ENCODE data around the gene RGS9. TPM values are rescaled to one million over a fixed set of nuclear protein-coding genes. Genes with fewer than 3 reads are reported as not detected.
A peak's percentile ranks its signal among the peaks of the same experiment; 100 is the strongest.
"Not testable (repeated sequence)": the region's sequence is repeated elsewhere in the genome, so short reads cannot be mapped to it uniquely, and the experiment has no call there.

RGS9 gene
- total RNA-seq, 2 experiments from 2014 or later = 2.8 to 3.5 TPM

- Mint-ChIP-seq H3K27me3 (peaks cover 8% of the 10 kb centered on the region), H3K36me3 (no peaks in the 10 kb centered on the region), H3K4me1 (peaks cover 7% of the 10 kb centered on the region), H3K27ac (no peak overlapping the region), H3K4me3 (no peak overlapping the region), H3K9me3 (no peaks in the 10 kb centered on the region)
- ATAC-seq (ENCODE audit: low read depth) = no peak
- DNase-seq = no peak
- POLR2A ChIA-PET = no interaction called here
These were observed 64.2 kb downstream of the RGS9 start for GRCh38 chr17:65201331-65201730.

- no peaks in the 10 kb centered on the region for H3K9me3 Mint-ChIP-seq
- peaks cover 5% of the 10 kb centered on the region for H3K4me1 Mint-ChIP-seq
- no peak overlapping the region for H3K4me3 Mint-ChIP-seq
- DNase-seq = no peak
- H3K27me3 Mint-ChIP-seq = peaks cover 14% of the 10 kb centered on the region
- POLR2A ChIA-PET = no interaction called here
- no peak for ATAC-seq (ENCODE audit: low read depth)
- no peak overlapping the region for H3K27ac Mint-ChIP-seq
- no peaks in the 10 kb centered on the region for H3K36me3 Mint-ChIP-seq
These were observed 65.8 kb downstream of the RGS9 start for GRCh38 chr17:65202844-65203571.

GRCh38 chr17:65204001-65204400 is 66.8 kb downstream of the RGS9 start:
- Mint-ChIP-seq H3K9me3 (no peaks in the 10 kb centered on the region), H3K4me3 (no peak overlapping the region), H3K36me3 (no peaks in the 10 kb centered on the region), H3K27ac (no peak overlapping the region), H3K27me3 (peaks cover 14% of the 10 kb centered on the region), H3K4me1 (no peaks in the 10 kb centered on the region)
- POLR2A ChIA-PET = no interaction called here
- DNase-seq (no peak), ATAC-seq (ENCODE audit: low read depth) (no peak)

- POLR2A ChIA-PET = no interaction called here
- no peak overlapping the region for H3K4me3 Mint-ChIP-seq
- no peaks in the 10 kb centered on the region for H3K9me3 Mint-ChIP-seq
- H3K27me3 Mint-ChIP-seq = peaks cover 13% of the 10 kb centered on the region
- H3K36me3 Mint-ChIP-seq = no peaks in the 10 kb centered on the region
- no peak overlapping the region for H3K27ac Mint-ChIP-seq
- no peak for DNase-seq
- no peak for ATAC-seq (ENCODE audit: low read depth)
- no peaks in the 10 kb centered on the region for H3K4me1 Mint-ChIP-seq
These were observed 68.5 kb downstream of the RGS9 start for GRCh38 chr17:65205655-65206054.

- ATAC-seq (ENCODE audit: low read depth); H3K36me3 Mint-ChIP-seq; POLR2A ChIA-PET: not testable (repeated sequence)
These were observed 70.3 kb downstream of the RGS9 start for GRCh38 chr17:65207448-65207847.

GRCh38 chr17:65208717-65209116 is 71.5 kb downstream of the RGS9 start:
- ATAC-seq (ENCODE audit: low read depth) (no peak), DNase-seq (no peak)
- Mint-ChIP-seq H3K4me3 (no peak overlapping the region), H3K27me3 (peaks cover 13% of the 10 kb centered on the region), H3K36me3 (no peaks in the 10 kb centered on the region), H3K4me1 (no peaks in the 10 kb centered on the region), H3K27ac (no peak overlapping the region), H3K9me3 (no peaks in the 10 kb centered on the region)
- POLR2A ChIA-PET = no interaction called here

More at GRCh38 chr17:65207448-65207847, 70.3 kb downstream of the RGS9 start:
- H3K9me3 Mint-ChIP-seq, H3K4me3 Mint-ChIP-seq, H3K4me1 Mint-ChIP-seq, DNase-seq, H3K27ac Mint-ChIP-seq: not testable (repeated sequence)
- peaks cover 10% of the 10 kb centered on the region for H3K27me3 Mint-ChIP-seq

- Mint-ChIP-seq H3K27ac (no peak overlapping the region), H3K4me1 (peaks cover 3% of the 10 kb centered on the region), H3K27me3 (peaks cover 39% of the 10 kb centered on the region), H3K4me3 (no peak overlapping the region), H3K36me3 (no peaks in the 10 kb centered on the region), H3K9me3 (no peaks in the 10 kb centered on the region)
- ATAC-seq (ENCODE audit: low read depth) (no peak), DNase-seq (no peak)
- POLR2A ChIA-PET = no interaction called here
These were observed 81.1 kb downstream of the RGS9 start for GRCh38 chr17:65218261-65218660.

GRCh38 chr17:65219124-65219523 is 82.0 kb downstream of the RGS9 start:
- no peak for DNase-seq
- ATAC-seq (ENCODE audit: low read depth) = no peak
- Mint-ChIP-seq H3K9me3 (no peaks in the 10 kb centered on the region), H3K4me1 (peaks cover 3% of the 10 kb centered on the region), H3K27ac (no peak overlapping the region), H3K4me3 (no peak overlapping the region), H3K36me3 (no peaks in the 10 kb centered on the region), H3K27me3 (peaks cover 38% of the 10 kb centered on the region)
- POLR2A ChIA-PET = no interaction called here

- H3K27ac Mint-ChIP-seq = no peak overlapping the region
- H3K4me1 Mint-ChIP-seq = peaks cover 3% of the 10 kb centered on the region
- ATAC-seq (ENCODE audit: low read depth) (no peak), DNase-seq (no peak)
- POLR2A ChIA-PET = no interaction called here
- H3K36me3 Mint-ChIP-seq = no peaks in the 10 kb centered on the region
- no peak overlapping the region for H3K4me3 Mint-ChIP-seq
- H3K9me3 Mint-ChIP-seq = no peaks in the 10 kb centered on the region
- H3K27me3 Mint-ChIP-seq = peaks cover 37% of the 10 kb centered on the region
These were observed 82.5 kb downstream of the RGS9 start for GRCh38 chr17:65219707-65220106.

GRCh38 chr17:65220732-65221131 is 83.6 kb downstream of the RGS9 start:
- DNase-seq = no peak
- Mint-ChIP-seq H3K27ac (no peak overlapping the region), H3K9me3 (no peaks in the 10 kb centered on the region), H3K4me3 (no peak overlapping the region), H3K27me3 (peaks cover 28% of the 10 kb centered on the region), H3K36me3 (no peaks in the 10 kb centered on the region), H3K4me1 (no peaks in the 10 kb centered on the region)
- ATAC-seq (ENCODE audit: low read depth) = no peak
- POLR2A ChIA-PET = no interaction called here

- Mint-ChIP-seq H3K36me3 (no peaks in the 10 kb centered on the region), H3K4me3 (no peak overlapping the region), H3K9me3 (no peaks in the 10 kb centered on the region), H3K27ac (no peak overlapping the region), H3K27me3 (peaks cover 32% of the 10 kb centered on the region), H3K4me1 (no peaks in the 10 kb centered on the region)
- ATAC-seq (ENCODE audit: low read depth) (no peak), DNase-seq (no peak)
- POLR2A ChIA-PET = no interaction called here
These were observed 85.1 kb downstream of the RGS9 start for GRCh38 chr17:65222214-65222738.

- H3K27me3 Mint-ChIP-seq = peaks cover 23% of the 10 kb centered on the region
- no peaks in the 10 kb centered on the region for H3K9me3 Mint-ChIP-seq
- ATAC-seq (ENCODE audit: low read depth) (no peak), DNase-seq (no peak)
- H3K4me3 Mint-ChIP-seq = no peak overlapping the region
- peaks cover 22% of the 10 kb centered on the region for H3K4me1 Mint-ChIP-seq
- no peak overlapping the region for H3K27ac Mint-ChIP-seq
- POLR2A ChIA-PET = no interaction called here
- H3K36me3 Mint-ChIP-seq = no peaks in the 10 kb centered on the region
These were observed 87.9 kb downstream of the RGS9 start for GRCh38 chr17:65225061-65225460.

- no peak for DNase-seq
- Mint-ChIP-seq H3K27me3 (peaks cover 23% of the 10 kb centered on the region), H3K9me3 (no peaks in the 10 kb centered on the region), H3K4me1 (peaks cover 24% of the 10 kb centered on the region), H3K27ac (no peak overlapping the region), H3K4me3 (no peak overlapping the region), H3K36me3 (no peaks in the 10 kb centered on the region)
- no peak for ATAC-seq (ENCODE audit: low read depth)
- POLR2A ChIA-PET = no interaction called here
These were observed 89.1 kb downstream of the RGS9 start for GRCh38 chr17:65226227-65226626.

- Mint-ChIP-seq H3K27ac (peak overlapping the region; percentile 62), H3K27me3 (peaks cover 19% of the 10 kb centered on the region)
- no peak for ATAC-seq (ENCODE audit: low read depth)
These were observed 90.5 kb downstream of the RGS9 start for GRCh38 chr17:65227637-65228036.

More at GRCh38 chr17:65227637-65228036, 90.5 kb downstream of the RGS9 start:
- no peak for DNase-seq
- H3K4me1 Mint-ChIP-seq = peaks cover 24% of the 10 kb centered on the region
- no peaks in the 10 kb centered on the region for H3K9me3 Mint-ChIP-seq
- H3K4me3 Mint-ChIP-seq = peak overlapping the region; percentile 14
- POLR2A ChIA-PET = no interaction called here
- no peaks in the 10 kb centered on the region for H3K36me3 Mint-ChIP-seq

Data from activated naive CD8-positive, alpha-beta T cell treated with anti-CD3 and anti-CD28 coated beads, Interleukin-2, amount 10 ng/mL, durations not matched to agents 7 days and 5 days (primary cell).